ENCODE results near the gene ARMH3.

The ARMH3 gene

DNA sequence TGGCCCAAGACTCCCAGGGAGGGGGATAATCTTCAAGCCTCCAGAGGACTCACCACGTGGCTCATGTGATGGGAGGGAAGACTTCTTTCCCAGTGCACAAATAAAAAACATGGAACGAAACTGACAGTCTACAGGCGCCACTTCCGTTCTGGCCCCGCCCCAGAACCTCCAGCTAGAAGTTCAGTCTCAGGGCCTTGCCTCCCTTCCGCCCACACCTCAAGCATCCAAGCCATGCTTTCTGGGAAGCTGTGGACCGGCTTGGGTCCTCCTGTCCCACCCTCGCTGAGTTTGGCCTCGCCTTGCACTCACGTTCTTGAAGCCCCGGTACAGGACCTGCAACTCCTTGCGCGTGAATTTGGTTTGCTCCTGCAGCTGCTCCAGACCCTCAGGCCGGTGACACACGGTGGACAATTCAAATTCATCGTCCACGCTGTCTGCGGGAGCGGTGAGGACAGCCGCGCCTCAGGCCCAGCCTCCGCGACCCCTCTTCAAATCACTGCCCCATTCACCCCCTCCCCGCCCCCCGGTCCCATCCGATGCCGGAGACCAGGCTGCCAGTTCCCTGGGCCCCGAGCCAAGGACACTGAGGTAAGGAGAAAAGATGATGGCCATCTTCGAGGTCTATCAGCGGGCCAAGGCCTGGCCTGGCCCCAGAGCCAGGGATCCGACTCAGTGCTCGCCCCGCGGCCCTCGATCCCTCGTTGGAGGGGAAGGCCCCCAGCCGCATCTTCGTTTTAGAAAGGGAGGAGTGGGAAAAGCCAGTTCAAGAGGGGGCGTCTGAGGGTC lies 227.0 kb downstream of the ARMH3 start:
- no peak for DNase-seq

DNA sequence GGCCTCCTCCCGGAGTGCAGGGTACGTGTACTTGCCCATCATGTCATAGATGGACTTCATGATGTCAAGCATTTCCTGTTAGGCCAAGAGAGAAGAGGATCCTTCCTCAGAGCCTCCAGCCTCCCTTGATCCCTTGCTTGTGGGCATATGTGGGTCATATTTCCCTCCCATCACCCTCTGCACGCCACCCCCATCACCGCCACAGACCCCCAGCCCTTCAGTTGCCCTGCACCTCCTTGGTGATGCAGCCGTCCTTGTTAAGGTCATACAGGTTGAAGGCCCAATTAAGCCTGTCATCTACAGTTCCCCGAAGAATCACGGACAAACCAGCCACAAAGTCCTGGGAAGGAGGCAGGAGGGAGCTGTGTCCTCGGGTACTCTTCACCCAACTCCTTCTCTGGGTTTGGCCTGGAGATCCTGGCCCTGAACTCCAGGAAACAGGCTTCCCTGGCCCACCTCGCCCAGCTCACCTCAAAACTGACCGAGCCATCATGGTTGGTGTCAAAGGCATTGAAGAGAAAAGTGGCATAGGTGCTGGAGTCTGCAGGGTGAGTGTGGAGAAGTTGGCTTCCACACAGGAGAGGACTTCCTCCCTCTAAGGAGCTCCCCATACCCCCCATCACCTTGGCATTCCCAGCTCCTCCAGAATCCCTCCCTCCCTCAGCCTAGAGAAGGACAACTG lies 227.9 kb downstream of the ARMH3 start:
- DNase-seq, result no peak

DNA sequence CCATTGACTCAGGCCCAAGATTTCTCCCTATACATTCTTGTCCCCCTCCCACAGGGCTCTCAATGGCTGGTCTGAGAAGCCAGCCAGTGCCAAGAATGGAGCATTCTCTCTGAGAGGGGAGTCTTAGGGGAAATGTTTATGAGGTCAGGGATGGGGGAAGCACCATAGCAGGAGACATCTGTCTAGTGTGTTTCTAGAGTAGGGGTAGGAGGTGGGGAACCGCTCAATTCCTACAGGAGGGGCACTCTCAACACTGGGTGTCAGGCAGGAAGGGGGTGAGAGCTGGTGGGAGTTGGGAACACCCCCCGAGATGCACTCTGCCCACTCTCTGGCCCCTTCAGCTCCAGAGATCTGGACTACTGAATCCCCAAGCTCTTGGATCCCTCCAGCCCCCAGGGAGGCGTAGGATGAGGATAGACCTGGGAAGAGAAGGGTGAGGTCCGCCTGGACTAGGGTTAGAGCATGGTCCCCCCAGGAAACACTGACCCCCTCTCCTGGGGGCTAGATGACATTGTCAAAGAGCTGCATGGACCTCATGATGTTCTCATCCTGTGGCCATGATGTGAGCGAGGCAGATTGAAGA lies 229.0 kb downstream of the ARMH3 start:
- no peak for DNase-seq

DNA sequence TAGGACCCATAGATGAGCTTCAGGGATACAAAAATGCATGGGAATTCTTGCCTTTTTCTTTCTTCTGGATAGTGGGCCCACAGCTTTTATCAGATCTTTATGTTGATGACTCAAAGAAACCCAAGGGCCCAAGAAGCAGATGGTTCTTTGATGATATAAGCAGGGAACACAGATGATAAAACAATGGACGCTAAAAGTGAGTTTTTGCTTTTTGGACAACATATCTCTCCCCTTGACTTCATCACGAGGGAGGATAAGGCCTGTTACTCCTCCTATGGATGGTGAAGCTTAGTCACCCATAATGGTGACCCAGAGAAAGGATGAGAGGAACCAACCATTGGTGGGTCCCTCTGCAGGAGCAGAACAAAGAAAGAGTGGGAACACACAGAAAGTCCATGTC lies 231.2 kb downstream of the ARMH3 start:
- DNase-seq, result no peak

DNA sequence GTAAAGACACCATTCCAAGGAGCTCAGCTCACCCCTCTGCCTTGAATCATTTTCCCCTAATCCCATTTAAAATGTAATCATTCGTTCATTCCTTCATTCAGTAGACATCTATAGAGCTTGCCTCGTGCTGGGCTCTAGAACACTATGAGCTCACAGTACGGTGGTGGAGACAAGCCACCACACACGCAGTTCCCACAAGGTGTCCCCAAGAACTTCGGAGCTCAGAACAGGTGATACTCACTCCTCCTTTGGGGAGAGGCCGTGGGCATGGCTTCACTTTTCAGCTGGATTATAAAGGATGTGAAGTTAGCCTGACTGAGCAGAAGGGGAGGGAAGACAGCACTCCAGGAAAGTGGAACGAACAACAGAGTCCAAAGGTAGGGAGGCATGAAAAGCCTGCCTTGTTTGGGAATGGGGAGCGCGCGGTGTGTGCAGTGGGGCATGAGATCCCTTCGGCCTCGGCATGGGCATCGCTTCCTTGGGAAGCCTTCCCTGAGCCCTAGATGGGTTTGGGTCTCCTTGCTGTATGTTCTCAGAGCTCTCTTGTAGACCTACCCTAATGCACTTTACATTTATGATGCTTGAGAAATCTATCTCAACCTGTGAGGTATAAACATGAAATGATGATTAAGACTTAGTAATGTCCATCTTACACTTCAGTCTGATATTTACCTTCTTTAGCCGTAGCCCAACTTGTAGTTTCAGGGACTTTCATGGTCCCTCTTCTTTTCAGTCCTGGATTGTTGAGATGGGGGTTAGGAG lies 236.9 kb downstream of the ARMH3 start:
- no peak for DNase-seq

DNA sequence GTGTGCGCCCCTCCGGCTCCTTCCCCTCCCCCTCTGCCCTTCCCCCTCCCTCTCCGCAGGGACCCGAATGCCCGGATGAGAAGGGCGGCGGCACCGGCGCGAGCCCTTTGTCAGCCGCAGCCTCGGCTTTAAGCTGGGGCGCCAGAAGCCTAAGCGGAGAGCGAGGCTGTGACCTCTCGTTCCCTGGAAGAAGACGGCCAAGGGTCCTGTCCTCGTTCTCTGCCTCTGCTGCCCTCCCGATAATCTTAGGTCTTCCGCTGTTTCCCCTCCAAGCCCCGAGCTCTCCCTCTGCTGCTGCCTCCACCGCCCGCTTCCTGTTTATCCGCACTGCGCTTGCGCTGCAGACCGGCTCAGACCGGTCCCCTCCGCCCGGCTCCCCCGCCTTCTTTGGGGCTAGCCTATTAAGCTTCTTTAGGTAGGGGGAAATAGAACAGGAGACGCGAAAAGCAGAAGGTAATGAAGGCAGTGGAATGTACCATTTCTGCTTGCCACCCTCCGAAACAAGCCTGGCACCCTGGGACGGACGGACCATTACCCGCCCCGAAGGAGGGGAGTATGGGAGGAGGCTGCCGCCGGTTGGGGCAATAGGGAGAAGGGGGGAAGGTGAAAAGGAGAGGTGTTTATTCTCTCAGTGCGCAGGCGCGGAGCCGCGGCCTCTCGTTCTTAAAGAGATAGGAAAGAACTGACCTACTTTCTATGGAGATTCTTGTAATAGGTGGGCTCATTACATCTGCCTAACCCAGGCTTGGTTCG lies 237.7 kb downstream of the ARMH3 start, which contains the start of gene OGA:
Gene OGA, minus strand, starts transcription at position 326 of the 753 bp plus-strand sequence. CDS start 422 bp downstream, outside the sequence.
- peak; percentile 100 for DNase-seq

DNA sequence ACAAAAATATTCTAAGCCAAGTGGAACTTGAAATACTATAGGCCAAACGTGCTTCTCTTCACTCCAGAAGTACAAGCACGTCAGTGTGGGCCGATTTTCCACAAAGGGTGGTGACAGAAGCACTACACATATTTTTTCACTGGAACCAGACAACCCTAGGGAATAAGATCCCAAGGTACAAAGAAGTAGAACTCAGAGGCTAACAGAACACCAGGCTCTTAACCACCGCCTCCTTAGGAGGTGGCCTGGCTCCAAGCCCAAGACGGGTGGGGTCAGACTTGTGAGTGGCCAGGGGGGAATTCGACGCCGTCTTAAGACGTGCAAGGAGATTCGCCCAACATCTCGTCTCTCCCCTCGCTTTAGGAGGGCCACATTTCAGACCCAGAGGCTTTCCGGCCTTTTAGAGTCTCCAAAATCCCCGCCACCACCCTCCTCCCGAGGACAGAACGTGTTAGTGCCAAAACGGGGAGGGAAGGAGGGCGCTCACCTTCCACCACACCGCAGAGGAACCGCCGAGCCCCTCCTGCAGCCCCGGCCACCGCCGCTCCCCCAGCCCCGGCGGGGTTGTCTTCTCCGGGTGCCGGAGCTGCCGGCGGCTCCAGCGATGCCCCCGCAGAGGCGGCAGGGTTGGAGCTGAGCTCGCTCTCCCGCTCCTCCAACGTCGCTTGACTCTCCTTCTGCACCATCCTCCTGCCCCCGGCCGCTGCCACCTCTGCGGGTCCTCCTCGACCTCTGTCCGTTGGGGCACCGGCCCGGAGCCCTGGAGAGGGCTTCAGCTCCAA lies 238.4 kb downstream of the ARMH3 start:
- no peak for DNase-seq

DNA sequence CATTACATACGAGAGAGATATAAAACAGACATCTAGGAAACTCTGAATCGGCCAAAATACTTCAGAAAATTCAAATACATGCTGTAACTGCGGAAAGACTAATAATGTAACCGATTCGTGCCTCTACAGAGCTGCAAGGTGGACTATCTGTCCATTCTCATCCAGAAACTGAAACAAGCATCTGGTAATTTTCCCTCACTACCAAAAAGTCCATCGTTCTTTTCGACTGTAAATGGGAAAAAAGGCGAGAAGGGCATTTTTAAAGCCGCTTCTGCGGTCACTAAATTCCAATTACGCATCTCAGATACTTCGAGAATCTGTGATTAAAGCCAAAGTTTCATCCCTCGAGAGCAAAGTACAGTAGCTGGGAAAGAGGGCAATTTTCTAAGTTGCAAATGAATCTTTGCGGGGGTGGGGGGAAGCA lies 239.0 kb downstream of the ARMH3 start:
- no peak for DNase-seq

DNA sequence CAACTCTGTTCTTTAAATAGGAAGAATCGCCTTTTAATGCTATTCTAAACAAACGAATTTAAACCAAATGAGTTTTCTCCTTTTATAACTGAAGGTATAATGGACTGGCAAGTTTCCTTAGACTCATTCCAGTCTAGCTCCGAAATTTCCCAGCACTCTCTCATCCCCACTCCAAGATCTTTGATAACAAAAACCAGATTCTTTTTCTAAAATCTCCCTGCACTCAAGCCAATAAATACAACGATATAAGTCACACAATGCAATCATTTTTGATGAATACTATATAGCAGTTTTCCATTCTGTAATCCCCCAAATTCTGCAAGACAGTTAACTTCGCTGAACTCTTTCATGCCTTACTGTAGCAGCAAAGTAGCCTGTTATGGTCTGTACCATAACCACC lies 239.6 kb downstream of the ARMH3 start:
- no peak for DNase-seq

DNA sequence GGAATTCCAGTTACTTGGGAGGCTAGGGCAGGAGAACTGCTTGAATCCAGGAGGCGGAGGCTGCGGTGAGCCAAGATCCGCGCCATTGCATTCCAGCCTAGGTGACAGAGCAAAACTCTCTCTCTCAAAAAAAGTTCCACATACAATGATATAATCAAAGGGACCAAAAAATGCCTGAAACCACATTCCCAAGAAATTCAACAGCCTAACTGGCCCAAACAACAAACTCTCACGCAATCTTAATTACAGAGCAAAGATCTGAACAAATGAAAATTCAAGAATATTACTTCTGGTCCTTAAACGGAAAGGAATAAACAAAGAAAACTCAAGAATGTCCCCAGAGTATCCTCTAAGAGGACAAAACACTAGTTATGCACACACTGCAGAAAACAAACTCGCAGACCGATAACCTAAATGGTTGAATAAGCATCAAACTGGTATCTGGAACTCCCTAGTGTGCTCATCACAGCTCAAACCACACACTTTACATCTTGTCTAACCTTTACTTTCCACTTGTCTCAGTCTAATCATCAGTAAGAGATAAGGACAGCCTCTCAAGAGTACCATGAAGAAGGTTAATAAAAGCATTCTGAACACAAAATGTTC lies 241.4 kb downstream of the ARMH3 start:
- DNase-seq, result no peak

DNA sequence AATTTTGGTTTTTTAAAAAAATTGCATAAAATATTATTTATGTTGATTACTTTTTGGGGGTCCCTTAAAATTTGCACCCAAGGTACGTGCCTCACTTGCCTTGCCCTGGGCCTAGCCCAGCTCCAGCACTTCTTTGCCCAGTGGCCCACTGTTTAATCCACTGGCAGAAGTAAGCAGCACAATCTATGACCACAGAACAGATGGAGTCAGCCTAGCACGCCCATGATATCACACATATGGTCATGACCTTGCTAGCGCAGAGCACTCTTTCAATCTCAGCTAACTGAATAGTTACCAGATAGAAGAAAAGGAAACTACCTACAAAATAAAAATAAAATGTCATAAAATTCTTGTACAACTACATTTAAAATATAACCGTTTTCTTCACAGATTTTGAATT lies 243.4 kb downstream of the ARMH3 start:
- DNase-seq, result no peak

DNA sequence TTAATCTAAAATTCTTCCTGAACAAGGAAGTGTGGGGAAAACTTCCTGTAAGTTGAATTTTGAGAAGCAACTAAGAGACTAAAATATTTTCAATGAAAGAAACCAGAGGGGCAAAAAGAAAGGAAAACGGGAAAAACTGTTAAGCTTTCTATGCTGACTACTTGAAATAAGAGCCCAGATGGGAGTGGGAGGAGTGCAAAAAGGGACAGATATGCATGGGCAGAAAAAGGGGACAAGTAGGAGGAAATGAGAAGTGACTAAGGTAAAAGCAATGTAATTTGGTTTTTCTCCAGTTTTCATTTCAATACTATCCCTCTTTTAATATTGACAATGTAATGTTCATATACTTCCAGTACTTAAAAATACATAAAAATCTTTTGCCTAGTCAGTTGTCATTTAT lies 248.8 kb downstream of the ARMH3 start:
- no peak for DNase-seq

DNA sequence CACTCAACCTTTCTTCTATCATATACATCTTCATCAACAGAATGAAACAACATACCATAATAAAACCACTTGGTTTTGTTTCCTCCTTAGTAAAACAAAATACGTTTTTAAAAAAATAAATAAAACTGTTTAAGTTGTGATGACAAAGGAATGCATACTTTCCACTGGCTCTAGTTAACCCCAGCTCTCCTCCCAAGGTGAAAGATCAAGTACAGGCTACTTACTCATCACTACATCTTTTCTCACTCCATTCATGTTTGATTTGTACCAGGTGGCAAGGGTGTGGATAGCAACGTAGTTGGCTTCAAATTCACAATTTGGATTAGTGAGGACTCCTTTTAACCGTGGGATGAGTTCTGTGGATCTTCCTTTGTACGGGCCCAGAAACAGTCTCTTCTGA lies 252.5 kb downstream of the ARMH3 start:
- no peak for DNase-seq

DNA sequence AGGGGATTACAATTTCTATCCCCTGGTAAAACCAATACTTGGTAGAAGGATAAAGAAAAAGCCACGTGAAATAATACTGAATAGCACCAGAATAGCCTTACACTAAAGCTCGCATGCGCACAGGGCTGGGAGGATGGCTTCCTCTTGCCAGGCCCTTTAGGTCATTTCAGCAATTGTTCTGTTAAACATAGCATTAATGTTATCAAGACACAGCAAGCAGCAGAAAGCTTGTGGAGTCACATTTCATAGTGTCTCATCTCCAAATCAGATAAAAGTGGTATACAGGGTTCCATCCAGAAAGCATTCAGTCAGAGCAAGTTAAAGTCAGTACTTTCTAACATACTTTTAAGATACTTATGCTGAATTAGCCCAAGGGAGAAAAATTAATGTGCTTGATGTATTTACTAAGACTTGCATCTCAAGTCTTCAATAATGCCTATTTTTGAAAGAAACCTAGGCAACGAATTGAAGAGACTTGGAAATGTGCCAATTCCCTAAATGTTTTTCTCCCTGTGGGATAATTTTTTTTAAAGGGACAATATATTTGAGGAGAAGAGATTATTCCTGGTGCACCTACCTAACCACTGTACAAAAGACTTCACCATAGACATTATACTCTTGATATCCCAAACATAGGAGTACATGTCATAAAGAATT lies 258.4 kb downstream of the ARMH3 start:
- DNase-seq, result no peak
